Testis (tissue), 3 donors: ENCODE data around the gene TBX2. TPM values are rescaled to one million over a fixed set of nuclear protein-coding genes. Genes with fewer than 3 reads are reported as not detected.

Source experiments
- DNase-seq: peaks from one replicate; pipeline ENCODE4 v3.0.0-alpha.2; 2019
- H3K27ac ChIP-seq, 2 donors: fragments of 200-600 bp; sonication (generic); one replicate each; pipeline ENCODE4 v1.5.1; 2019
- H3K27me3 ChIP-seq: fragments of 200-600 bp; sonication (generic); one replicate; pipeline ENCODE4 v1.5.1; 2019
- H3K36me3 ChIP-seq: fragments of 200-600 bp; sonication (generic); one replicate; pipeline ENCODE4 v1.5.1; 2017; ENCODE audit warnings: low read depth; ENCODE audit errors: missing control alignments
- H3K4me1 ChIP-seq: fragments of 200-600 bp; sonication (generic); one replicate; pipeline ENCODE4 v1.5.1; 2019
- H3K4me3 ChIP-seq, 2 donors: fragments of 200-600 bp; sonication (generic); one replicate each; pipeline ENCODE4 v1.5.1; 2017 to 2019
- H3K9me3 ChIP-seq: fragments of 200-600 bp; sonication (generic); one replicate; pipeline ENCODE4 v1.5.1; 2017
- POLR2A ChIP-seq: fragments of 450-650 bp; IDR thresholded peaks from one replicate; pipeline ENCODE4 v1.6.1; 2017; ENCODE audit warnings: antibody characterized with exemption, mild to moderate bottlenecking, moderate library complexity
- WGBS, 2 donors: methylation state at CpG; one replicate each; pipeline ENCODE4 v1.1.5; 2018; 5-methylcytosine and 5-hydroxymethylcytosine counted together
- intact Hi-C: fragments of 100-400 bp; cut with DNase I; formaldehyde crosslinking; loops from one replicate; pipeline ENCODE4 v1.15.1; 2023; ENCODE audit warnings: low total_unique reads
- polyA plus RNA-seq: library from polyadenylated mRNA; stranded (reverse); fragments of 350-450 nt; fragmentation: Illumina TruSeq; extraction: RNeasy Lipid Tissue Mini Kit (QIAGEN cat#74804); gene quantifications from one replicate; pipeline ENCODE4 v1.2.3, GENCODE V29; 2014; ENCODE audit warnings: low read depth, low replicate concordance; ENCODE audit not compliant: insufficient read depth
- total RNA-seq, 2 donors: library from RNA; depleted of rRNA; stranded (reverse); fragments of >200 nt; gene quantifications; one replicate each; pipeline ENCODE4 v1.2.3, GENCODE V29; 2016
- TF ChIP-seq, protein P1 (sequence below), 3 experiments: fragments of 450-650 bp in 2 of 3; fragments of 200-600 bp in 1 of 3; sonication (generic) in 1 of 3; IDR thresholded peaks; one replicate each; pipeline ENCODE4 v1.5.1; 2016 to 2019; ENCODE audit warnings: antibody characterized with exemption in 3 of 3, mild to moderate bottlenecking in 2 of 3, moderate library complexity in 1 of 3

Gene TBX2
- total and polyA plus RNA-seq, 3 donors from 2014 or later: 14.8 to 29.6 (median 20.1) TPM

DNA sequence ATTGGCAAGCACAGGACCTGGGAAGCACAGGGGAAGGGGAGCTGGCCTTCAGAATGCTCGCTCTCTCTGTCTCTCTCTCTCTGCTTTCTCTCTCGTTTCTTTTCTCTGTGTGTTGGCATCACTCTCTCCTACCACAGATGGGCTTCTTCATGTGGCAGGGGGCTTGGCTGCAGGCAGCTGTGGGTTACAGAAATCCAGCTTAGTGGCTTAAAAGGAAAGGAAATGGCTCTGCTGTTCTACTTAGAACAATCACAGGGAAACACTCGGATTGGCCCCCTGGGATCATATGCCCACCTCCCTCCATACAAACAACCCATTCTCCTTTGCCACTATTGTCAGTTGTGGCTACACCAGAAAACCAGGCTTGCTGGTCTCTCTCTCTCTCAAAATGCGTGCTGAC lies 20.4 kb downstream of the TBX2 start:
- TF ChIP-seq POLR2A: no peak
- TF ChIP-seq, protein P1, sequence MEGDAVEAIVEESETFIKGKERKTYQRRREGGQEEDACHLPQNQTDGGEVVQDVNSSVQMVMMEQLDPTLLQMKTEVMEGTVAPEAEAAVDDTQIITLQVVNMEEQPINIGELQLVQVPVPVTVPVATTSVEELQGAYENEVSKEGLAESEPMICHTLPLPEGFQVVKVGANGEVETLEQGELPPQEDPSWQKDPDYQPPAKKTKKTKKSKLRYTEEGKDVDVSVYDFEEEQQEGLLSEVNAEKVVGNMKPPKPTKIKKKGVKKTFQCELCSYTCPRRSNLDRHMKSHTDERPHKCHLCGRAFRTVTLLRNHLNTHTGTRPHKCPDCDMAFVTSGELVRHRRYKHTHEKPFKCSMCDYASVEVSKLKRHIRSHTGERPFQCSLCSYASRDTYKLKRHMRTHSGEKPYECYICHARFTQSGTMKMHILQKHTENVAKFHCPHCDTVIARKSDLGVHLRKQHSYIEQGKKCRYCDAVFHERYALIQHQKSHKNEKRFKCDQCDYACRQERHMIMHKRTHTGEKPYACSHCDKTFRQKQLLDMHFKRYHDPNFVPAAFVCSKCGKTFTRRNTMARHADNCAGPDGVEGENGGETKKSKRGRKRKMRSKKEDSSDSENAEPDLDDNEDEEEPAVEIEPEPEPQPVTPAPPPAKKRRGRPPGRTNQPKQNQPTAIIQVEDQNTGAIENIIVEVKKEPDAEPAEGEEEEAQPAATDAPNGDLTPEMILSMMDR (IDR thresholded peaks at IDR 0.05): no peak
- Histone ChIP-seq H3K4me1 (peaks cover 4% of the 10 kb centered on the region), H3K36me3 (no peaks in the 10 kb centered on the region), H3K27ac (no peak overlapping the region), H3K4me3 (no peak overlapping the region), H3K27me3 (no peaks in the 10 kb centered on the region), H3K9me3 (no peaks in the 10 kb centered on the region)
- 69 to 71% methylated on average over 4 of the region's 4 CpGs for WGBS, 2 donors
- intact Hi-C loops: no loop called here
- DNase-seq: no peak

DNA sequence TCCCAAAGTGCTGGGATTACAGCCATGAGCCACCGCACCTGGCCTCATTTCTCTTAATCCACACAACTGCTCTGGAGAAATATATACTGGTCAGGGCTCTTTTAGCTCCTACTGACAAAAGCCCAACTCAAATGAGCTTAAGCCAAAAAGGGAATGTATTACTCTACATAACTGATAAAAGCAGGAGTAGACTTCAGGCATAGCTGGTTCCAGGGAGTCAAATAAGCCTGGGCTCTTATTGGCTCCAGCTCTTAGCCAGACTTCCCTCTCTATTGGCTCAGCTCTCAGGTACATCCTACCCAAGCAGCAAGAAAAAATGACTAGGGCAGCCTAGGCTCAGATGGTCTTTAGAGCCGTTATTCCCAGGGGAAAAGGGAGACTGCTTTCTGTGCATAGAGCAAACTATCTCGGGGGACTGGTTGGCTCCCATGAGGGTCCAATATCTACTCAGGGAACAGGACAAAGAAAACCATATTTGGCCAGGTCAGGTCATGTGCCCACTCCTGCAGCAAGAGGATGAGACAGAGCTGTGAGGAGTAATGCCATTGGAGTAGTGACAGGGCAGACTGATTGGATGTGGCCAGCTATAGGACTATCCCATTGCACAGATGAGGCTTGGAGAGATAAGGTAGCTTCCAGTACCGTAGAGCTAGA lies 21.2 kb downstream of the TBX2 start:
- Histone ChIP-seq H3K4me3 (no peak overlapping the region), H3K4me1 (peaks cover 4% of the 10 kb centered on the region), H3K27me3 (no peaks in the 10 kb centered on the region), H3K36me3 (no peaks in the 10 kb centered on the region), H3K27ac (no peak overlapping the region), H3K9me3 (no peaks in the 10 kb centered on the region)
- WGBS, 2 donors: 81 to 89% methylated on average over 4 of the region's 4 CpGs
- intact Hi-C loops: no loop called here
- TF ChIP-seq POLR2A: no peak
- TF ChIP-seq, protein P1 (IDR thresholded peaks at IDR 0.05): no peak
- no peak for DNase-seq

DNA sequence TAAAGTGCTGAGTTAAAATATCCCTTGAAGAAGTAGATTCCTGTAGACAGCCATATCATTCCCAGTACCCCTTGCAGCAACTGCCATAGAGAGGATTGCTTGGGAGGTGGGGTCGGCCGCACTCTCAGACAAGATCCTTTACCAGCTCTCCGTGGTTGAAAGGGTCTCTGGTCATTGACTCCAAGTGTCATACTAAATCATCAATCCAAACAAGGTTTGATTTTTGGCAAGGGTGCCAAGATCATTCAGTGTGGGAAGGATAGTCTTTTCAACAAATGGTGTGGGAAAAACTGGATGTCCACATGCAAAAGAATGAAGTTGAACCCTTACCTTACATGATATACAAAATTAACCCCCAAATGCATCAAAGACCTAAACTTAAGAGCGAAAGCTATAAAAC lies 21.8 kb downstream of the TBX2 start:
- H3K4me3 ChIP-seq: no peak overlapping the region
- TF ChIP-seq, protein P1 (IDR thresholded peaks at IDR 0.05): no peak
- TF ChIP-seq POLR2A: no peak
- intact Hi-C loops: no loop called here
- H3K9me3 ChIP-seq: no peaks in the 10 kb centered on the region
- no peaks in the 10 kb centered on the region for H3K27me3 ChIP-seq
- no peak overlapping the region for H3K27ac ChIP-seq
- no peaks in the 10 kb centered on the region for H3K36me3 ChIP-seq
- WGBS, 2 donors: 83 to 86% methylated on average over 4 of the region's 4 CpGs
- H3K4me1 ChIP-seq: peaks cover under 1% of the 10 kb centered on the region
- DNase-seq: no peak

- no peaks in the 10 kb centered on the region for H3K27me3 ChIP-seq
- no peak for TF ChIP-seq POLR2A
- TF ChIP-seq, protein P1 (IDR thresholded peaks at IDR 0.05): no peak
- DNase-seq: no peak
Observed at GRCh38 chr17:61422116-61422799, 22.6 kb downstream of the TBX2 start.

More at GRCh38 chr17:61422116-61422799, 22.6 kb downstream of the TBX2 start:
- intact Hi-C loops: no loop called here
- Histone ChIP-seq H3K4me1 (no peaks in the 10 kb centered on the region), H3K27ac (no peak overlapping the region), H3K9me3 (no peaks in the 10 kb centered on the region), H3K4me3 (no peak overlapping the region), H3K36me3 (no peaks in the 10 kb centered on the region)
- 63 to 86% methylated on average over 5 of the region's 5 CpGs for WGBS, 2 donors
